GM12873 (cell line): ENCODE data around the gene SERPINF2.

Experiments
- CTCF ChIP-seq: IDR thresholded peaks from 2 replicates; pipeline ENCODE4 v1.5.1; 2012; ENCODE audit warnings: low read depth, mild to moderate bottlenecking, moderate library complexity, low read length, control low read depth; ENCODE audit not compliant: insufficient read depth; ENCODE audit errors: missing control alignments

The SERPINF2 gene

GRCh38 chr17:1718362-1719165, 24.1 kb upstream of the SERPINF2 start:
- TF ChIP-seq CTCF: no peak

DNA sequence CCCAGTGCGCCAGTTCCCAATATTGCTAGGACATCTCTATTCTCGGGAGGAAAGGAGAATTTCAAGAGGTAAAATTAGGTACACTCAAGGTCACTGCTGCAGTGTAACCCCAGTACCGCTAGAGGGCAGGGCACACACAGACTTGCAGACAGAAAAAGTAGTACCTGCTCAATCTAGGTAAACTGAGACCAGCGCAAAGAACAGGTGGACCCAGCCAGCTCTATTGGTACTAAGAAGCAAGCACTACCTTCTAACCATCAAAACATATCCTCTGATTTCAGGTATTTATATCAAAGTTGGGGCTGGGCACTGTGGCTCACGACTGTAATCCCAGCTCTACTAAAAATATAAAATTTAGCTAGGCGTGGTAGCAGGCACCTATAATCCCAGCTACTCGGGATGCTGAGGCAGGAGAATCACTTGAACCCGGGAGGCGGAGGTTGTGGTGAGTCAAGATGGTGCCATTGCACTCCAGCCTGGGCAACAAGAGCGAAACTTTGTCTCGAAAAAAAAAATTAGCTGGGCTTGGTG, 21.8 kb upstream of the SERPINF2 start:
- peak; percentile 99 for TF ChIP-seq CTCF

DNA sequence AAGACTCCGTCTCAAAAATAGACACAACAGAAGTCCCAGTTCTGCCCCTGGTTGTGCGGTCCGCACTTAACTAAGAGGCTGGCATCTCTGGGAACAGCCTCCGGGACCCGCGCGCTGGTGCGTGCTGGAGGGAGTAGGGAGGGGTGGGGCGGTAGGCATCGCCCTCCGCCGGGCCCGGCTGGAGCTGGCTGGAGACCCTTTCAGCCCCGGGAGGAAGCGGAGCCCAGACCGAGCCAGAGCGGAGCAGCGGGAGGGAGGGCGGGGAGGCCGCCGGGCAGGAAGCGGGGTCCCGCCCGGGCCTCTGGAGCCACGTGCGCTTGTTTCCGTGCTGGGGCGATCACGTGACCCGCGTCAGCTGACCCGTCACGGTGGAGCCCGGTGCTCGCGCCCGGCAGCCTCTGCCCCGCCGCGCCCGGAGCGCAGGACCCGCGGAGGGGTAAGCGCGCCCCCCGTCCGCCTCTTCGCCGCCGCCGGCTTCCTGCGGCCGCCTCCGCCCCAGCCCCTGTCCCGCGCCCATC, 18.3 kb upstream of the SERPINF2 start, which contains the start of gene WDR81:
Gene WDR81 (plus strand): TSS at position 354 of the 518 bp plus-strand sequence. CDS start 256 bp downstream, outside the sequence.
- TF ChIP-seq CTCF: no peak

DNA sequence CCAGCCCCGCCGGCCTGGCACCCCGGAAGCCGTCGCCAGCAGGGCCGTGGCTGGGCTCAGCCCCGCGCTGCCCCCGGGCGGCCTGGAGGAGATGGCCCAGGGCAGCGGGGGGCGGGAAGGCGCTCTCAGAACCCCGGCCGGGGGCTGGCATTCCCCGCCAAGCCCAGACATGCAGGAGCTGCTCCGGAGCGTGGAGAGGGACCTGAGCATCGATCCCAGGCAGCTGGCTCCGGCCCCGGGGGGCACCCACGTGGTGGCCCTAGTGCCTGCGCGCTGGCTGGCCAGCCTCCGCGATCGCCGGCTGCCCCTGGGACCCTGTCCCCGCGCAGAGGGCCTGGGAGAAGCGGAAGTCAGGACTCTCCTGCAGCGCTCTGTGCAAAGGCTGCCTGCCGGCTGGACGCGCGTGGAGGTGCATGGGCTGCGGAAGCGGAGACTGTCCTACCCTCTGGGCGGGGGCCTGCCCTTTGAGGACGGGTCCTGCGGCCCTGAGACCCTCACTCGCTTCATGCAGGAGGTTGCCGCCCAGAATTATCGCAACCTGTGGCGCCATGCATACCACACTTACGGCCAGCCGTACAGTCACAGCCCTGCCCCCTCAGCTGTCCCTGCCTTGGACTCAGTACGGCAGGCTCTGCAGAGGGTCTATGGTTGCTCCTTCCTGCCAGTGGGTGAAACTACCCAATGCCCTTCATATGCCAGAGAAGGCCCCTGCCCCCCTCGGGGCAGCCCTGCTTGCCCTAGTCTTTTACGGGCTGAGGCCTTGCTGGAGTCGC, 17.6 kb upstream of the SERPINF2 start:
- TF ChIP-seq CTCF: no peak

- no peak for TF ChIP-seq CTCF
Observed at GRCh38 chr17:1725642-1726511, 16.8 kb upstream of the SERPINF2 start.

DNA sequence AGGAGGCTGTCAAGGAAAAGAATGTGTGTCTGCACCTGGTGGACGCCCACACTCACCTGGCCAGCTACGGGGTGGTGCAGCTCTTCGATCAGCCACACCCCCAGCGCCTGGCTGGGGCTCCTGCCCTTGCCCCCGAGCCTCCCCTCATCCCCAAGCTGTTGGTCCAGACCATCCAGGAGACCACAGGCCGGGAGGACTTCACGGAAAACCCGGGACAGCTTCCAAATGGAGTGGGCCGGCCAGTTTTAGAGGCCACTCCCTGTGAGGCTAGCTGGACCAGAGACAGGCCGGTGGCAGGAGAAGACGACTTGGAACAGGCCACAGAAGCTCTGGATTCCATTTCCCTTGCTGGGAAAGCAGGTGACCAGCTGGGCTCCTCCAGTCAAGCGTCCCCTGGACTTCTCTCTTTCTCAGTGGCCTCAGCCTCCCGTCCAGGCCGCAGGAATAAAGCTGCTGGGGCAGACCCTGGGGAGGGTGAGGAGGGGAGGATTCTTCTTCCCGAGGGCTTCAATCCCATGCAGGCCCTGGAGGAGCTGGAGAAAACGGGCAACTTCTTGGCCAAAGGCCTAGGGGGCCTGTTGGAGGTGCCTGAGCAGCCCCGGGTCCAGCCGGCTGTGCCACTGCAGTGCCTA, 15.9 kb upstream of the SERPINF2 start:
- no peak for TF ChIP-seq CTCF
